K562 treated with DMSO at 1 percent for 24 hours (cell line): ENCODE data around the gene MRPL52. TPM values are rescaled to one million over a fixed set of nuclear protein-coding genes. Genes with fewer than 3 reads are reported as not detected.

Experiments
- total RNA-seq: library from RNA; unstranded; fragments of 300-600 nt; gene quantifications from 2 replicates; pipeline ENCODE4 v1.2.3, GENCODE V29; 2022; ENCODE audit warnings: low read depth; ENCODE audit not compliant: insufficient read depth

MRPL52 gene
- total RNA-seq: 98.0 and 108 TPM in 2 replicates

DNA sequence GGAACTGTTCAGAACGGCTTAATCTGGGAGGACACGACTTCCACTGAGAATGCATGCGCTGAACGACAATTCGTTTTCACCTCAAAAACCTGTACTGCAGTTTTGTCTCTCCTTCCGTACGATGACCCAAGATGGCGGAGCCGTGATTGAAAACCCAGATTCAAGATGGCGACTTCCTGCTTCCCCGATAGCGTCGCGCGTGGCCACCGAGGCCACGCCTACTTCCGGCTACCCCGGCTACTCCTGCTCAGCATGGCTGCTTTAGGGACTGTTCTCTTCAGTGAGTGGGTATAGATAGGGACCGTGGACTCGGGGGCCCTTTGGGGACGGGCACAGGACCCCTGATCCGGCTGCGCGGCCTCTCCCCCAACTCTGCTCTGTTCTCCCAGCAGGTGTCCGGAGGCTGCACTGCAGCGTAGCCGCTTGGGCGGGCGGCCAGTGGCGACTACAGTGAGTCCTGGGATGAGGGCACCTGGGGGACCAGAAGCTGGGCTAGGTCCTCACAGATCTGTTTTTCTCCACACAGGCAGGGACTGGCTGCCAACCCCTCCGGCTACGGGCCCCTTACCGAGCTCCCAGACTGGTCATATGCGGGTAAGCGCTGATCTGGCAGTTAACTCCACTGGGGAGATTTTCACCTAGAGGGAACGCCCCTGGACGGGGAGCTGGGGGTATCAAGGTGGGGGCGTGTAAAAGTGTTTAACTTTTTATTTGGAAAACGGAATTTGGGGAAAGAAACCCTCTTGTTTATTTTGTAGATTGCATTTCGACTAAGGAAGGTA, at the start of gene MRPL52:
MRPL52 (plus strand) TSS at position 227 of the 782 bp plus-strand sequence; CDS start at position 253, 26 bp downstream.

DNA sequence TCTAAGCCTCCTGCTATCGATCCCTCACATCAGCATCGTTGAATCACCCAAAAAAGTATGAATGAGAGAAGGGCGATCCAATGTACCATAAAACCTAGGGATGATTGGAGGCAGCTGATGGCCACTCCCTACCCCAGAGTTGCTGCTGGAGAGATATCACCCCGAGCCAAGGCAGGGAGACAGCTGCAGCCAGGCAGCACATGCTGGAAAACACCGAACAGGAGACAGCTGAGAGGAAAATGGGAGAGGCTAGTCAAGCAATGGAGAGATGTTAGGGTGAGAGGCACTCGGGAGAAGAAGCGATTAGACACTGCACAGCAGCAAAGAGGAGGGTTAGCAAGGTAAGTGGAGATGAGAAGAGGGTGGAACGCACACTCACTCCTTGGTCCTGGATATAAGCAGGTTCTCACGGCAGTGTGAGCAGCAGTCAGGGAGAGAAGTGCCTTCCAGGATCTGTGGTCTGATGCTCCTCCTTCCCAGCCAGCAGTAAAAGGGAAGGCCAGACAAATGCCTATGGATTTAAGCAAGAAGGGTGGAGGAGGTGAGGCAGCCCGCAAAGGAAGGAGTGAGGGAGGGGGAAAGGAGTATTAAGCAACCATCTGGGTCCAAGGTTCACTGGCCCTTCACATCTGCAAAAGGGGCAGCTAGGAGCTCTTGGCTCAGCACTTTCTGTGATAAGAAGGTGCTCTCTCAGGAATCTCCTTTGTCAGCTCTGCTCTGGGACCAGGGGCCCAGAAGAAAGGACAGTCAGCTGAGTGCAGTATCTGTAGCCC, 14.6 kb upstream of the MRPL52 start, which contains the start of gene SLC7A7:
SLC7A7 (minus strand) TSS at position 495 of the 773 bp plus-strand sequence. CDS start 2,037 bp downstream, outside the sequence.

DNA sequence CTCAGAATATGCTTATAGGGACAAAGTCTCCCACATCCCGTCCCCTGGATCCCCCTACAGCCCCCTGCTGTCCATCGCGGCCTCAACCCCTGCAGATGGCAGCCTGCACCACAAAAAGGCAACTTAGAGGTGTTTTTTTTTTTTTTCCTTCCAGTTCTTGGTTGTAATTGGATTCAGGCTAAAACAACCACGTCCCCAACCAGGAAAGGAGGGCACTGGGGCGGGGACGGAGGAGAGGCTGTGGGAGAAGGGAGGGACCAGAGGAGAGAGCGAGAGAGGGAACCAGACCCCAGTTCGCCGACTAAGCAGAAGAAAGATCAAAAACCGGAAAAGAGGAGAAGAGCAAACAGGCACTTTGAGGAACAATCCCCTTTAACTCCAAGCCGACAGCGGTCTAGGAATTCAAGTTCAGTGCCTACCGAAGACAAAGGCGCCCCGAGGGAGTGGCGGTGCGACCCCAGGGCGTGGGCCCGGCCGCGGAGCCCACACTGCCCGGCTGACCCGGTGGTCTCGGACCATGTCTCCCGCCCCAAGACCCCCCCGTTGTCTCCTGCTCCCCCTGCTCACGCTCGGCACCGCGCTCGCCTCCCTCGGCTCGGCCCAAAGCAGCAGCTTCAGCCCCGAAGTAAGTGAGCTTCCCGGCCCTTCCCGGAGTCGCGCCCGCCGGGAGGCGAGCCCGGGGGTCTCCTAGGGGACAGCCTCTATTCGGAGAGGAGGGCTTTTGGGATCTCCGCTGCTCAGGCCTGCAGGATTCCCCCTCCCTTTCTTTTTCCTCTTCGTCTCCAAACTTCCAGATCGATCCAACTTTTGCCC, 6.8 kb downstream of the MRPL52 start, which contains the start of gene MMP14:
MMP14 (plus strand) TSS at position 285 of the 813 bp plus-strand sequence; CDS start at position 518, 233 bp downstream.

DNA sequence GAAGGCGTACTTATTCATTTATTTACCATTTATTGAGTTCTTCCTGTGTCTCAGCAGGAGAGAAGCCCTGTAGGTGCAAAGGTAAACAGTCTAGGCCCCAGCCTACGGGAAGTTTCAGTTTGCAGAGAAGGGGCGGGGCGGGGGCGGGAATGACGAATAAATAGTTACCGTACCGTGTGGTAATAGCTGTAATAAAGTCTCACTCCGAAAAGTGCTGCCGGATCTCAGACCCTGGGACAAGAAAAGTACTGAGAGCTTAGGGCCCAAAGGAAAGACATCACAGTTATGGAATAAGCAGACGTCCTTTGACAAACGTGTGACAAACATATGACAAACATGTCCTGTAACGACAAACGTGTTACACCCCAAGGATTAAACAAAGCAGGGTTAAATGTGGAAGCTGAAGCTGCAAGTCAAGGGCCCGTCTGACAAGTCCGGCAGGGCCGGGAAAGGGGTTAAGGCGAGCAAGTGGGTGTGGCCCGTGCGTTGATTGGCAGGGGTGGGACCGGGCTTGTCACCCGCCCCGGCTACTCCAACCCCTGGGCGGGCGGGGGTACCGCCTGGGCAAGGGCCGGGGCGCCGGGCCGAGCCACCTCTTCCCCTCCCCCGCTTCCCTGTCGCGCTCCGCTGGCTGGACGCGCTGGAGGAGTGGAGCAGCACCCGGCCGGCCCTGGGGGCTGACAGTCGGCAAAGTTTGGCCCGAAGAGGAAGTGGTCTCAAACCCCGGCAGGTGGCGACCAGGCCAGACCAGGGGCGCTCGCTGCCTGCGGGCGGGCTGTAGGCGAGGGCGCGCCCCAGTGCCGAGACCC, 41.7 kb downstream of the MRPL52 start, which contains the start of gene LRP10:
LRP10 (plus strand) TSS at position 517 of the 809 bp plus-strand sequence. CDS start 564 bp downstream, outside the sequence.

DNA sequence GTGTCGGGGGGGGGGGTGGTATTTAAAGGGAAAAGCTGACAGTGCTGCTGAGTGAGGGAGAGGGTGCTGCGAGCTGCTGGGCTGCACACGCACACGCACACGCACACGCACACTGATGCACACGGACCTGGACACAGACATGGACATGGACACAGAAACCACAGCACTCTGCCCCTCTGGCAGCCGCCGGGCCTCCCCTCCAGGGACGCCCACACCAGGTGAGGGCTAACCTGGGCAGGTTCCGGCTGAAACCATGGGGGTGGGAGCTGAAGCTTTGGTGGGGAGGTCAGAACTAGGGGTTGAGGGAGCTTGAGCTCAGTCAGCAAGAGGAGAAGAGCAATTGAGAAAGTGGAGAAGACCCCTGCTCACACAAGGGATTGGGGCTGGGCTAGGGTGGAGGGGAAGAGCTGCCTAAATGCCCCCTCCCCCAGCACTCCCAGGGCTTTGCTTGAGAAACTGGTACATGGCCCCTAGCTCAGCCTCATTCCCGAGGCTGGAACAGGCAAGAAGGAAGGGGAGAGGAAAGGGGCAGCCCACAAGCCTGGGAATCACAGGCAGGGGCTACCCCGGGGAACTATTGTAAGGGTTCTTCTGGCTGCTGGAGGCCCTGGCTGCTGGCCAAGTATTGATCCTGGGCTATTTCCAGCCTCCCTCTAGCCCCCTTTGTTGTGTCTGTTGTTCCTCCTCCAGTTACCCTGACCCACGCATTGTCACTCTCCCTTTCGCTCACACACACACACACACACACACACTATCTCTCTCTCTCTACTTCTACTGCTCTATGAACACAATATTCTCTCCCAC, 53.7 kb downstream of the MRPL52 start, which contains the start of gene REM2:
REM2 (plus strand) TSS at position 50 of the 804 bp plus-strand sequence; CDS start at position 116, 66 bp downstream.

Other genes starting within 250 kb of the MRPL52 start
- gene DAD1, start 240.7 kb upstream of the MRPL52 start, total RNA-seq: 234 and 250 TPM in 2 replicates
- gene ABHD4, start 231.6 kb upstream of the MRPL52 start, total RNA-seq: 31.9 and 32.7 TPM in 2 replicates
- not detected in 2 replicates for gene OR6J1, start 185.5 kb upstream of the MRPL52 start, total RNA-seq
- gene OXA1L, start 63.2 kb upstream of the MRPL52 start, total RNA-seq: 109 and 111 TPM in 2 replicates
- gene SLC7A7, start 14.5 kb upstream of the MRPL52 start, total RNA-seq: 1.1 and 3.5 TPM in 2 replicates
- gene MMP14, start 6.7 kb downstream of the MRPL52 start, total RNA-seq: 3.0 and 3.6 TPM in 2 replicates
- 75.9 and 77.9 TPM in 2 replicates for gene LRP10, start 41.9 kb downstream of the MRPL52 start, total RNA-seq
- 0.79 and 1.2 TPM in 2 replicates for gene REM2, start 53.3 kb downstream of the MRPL52 start, total RNA-seq
- gene RBM23, start 89.3 kb downstream of the MRPL52 start, total RNA-seq: 44.1 and 51.2 TPM in 2 replicates
- gene PRMT5, start 99.5 kb downstream of the MRPL52 start, total RNA-seq: 92.0 and 107 TPM in 2 replicates
- 103 and 114 TPM in 2 replicates for gene HAUS4, start 127.2 kb downstream of the MRPL52 start, total RNA-seq
- 13.0 and 13.8 TPM in 2 replicates for gene AJUBA, start 152.7 kb downstream of the MRPL52 start, total RNA-seq
- 24.9 and 27.5 TPM in 2 replicates for gene C14orf93, start 180.3 kb downstream of the MRPL52 start, total RNA-seq
- gene PSMB5, start 205.0 kb downstream of the MRPL52 start, total RNA-seq: 142 and 154 TPM in 2 replicates
- gene PSMB11, start 212.3 kb downstream of the MRPL52 start, total RNA-seq: not detected in 2 replicates
- 19.6 and 20.7 TPM in 2 replicates for gene CDH24, start 227.6 kb downstream of the MRPL52 start, total RNA-seq